ENCODE measurements around the gene APEX1.
"Not testable (repeated sequence)": the region's sequence is repeated elsewhere in the genome, so short reads cannot be mapped to it uniquely, and the experiment has no call there.

The APEX1 gene

DNA sequence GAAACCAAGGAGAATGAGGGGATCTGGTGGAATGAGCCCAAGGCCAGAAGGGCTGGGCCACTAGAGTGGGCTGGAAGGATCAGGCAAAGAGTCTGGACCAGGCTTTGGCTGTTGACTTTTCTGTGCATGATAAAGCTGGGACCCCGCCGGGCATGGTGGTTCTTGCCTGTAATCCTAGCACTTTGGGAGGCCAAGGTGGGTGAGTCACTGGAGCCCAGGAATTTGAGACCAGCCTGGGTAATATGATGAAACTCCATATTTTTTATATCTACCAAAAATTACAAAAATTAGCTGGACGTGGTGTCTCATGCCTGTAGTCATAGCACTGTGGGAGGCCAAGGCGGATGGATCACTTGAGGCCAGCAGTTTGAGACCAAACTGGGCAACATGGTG is 18.7 kb upstream of the APEX1 start:
- no peak for DNase-seq

DNA sequence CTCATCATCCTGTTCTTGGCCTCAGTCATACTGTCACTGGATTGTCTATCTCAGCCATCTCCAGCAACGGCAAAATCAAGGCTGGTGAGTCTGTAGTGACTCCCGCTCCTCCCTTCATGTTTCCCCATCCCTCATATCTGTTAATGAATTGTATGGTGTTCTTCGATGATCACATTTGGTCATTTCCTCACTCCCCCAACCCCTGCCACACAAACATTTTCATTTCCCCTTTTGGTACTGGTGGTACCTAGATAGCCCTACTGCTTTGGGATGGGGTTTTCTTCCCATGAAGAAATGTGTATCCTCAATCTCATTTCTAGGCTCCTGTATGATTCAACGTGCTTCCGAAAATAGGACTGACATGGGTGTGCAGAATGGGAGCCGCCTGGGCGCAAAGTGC is 16.4 kb upstream of the APEX1 start:
- DNase-seq, result no peak

DNA sequence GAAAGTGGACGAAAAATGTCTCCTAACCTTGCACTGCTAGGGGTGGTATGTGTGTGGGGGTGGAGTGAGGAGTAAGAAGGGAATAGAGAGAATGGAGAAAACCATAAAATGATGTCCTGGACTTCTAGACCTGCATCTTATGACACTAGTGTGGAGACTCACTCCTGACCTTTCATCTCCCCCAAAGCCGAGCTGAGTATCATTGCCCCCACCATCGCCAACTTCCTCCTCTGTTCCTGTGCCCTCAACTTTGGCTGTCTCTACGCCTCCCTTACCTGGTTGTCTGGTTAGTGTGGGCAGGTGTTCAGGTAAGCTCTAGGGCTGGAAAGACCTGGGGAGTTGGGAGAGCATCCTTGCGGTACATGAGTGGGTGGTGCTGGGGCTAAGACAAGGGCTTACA is 14.6 kb upstream of the APEX1 start:
- no peak for DNase-seq

DNA sequence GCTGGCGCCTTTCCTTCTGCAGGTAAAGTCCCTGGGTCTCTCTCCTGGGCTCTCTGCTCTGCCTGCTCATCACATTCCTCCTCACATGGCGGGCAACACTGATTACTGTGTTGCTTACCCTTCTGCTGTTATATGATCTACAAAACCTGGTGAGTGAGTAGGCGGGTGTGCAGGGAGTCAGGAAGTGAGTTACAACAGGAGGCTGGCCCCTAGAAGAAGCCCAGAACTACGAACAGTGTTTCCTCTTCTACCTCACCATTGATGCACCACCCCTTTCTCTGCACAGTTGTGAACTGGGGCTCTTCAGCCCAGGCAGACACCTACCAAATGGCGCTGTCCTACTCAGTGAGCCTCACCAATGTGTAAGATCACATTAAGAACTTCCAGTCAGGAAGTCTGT is 14.1 kb upstream of the APEX1 start:
- no peak for DNase-seq

DNA sequence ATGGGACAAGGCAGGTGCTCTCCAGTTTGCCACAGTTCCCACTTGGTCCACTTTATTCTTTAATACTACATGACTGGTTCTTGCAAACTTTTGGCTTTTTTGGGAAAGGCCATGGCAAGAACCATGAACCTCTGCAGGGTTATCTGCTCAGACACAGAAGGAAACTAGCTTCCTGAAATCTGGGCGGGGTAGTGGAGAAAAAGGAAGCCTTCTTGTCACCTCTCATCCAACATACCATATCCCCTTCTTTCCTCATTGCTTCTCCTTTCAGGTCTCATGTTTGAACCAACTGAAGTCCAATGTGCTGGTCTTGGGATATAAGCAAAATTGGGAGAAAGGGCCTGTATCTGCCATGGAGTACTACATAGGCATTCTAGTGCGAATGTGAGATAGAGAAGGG is 13.6 kb upstream of the APEX1 start:
- DNase-seq, result no peak

DNA sequence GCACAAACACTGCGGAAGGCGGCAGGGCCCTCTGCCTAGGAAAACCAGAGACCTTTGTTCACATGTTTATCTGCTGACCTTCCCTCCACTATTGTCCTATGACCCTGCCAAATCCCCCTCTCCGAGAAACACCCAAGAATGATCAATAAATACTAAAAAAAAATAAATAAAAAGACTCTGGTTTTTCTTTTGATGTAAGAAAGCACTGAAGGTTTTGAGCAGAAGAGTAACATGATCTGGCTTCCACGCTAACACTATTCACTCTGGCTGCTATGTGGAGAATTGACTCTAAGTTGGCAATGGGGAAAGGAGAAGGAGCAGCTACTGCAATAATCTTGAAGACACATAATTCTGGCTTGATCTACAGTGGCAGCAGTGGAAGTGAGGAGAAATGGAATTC is 11.4 kb upstream of the APEX1 start:
- DNase-seq, result not testable (repeated sequence)

DNA sequence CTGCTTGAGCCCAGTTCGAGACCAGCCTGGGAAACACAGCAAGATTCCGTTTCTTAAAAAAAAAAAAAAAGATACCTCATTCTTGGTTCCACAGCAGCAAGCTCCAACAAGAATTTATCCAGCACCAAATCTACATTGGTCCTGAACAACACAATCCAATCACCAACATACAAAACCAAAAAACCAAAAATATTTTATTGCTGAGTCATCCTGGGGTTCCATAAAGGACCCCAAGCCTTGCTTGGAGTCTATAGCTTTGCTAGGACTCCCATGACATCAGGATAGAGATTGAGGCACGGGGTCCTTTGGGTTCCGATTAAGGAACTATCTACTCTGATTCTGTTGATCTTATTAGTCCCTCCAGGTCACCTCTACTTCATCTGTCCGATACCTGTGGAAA is 8.1 kb upstream of the APEX1 start:
- DNase-seq, result no peak

DNA sequence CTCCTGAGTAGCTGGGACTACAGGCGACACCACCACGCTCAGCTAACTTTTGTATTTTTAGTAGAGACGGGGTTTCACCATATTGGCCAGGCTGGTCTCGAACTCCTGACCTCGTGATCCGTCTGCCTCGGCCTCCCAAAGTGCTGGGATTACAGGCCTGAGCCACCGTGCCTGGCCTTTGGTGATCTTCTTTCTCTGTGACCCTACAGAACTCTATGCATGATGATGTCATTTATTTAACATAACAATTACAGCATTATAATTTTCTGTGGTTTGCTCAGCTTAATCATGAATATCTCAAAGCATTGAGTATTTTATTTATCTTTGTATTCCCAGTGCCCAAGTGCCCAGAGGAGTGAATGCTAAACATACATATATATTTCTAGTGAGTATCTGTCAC is 2.2 kb upstream of the APEX1 start:
- not testable (repeated sequence) for DNase-seq

DNA sequence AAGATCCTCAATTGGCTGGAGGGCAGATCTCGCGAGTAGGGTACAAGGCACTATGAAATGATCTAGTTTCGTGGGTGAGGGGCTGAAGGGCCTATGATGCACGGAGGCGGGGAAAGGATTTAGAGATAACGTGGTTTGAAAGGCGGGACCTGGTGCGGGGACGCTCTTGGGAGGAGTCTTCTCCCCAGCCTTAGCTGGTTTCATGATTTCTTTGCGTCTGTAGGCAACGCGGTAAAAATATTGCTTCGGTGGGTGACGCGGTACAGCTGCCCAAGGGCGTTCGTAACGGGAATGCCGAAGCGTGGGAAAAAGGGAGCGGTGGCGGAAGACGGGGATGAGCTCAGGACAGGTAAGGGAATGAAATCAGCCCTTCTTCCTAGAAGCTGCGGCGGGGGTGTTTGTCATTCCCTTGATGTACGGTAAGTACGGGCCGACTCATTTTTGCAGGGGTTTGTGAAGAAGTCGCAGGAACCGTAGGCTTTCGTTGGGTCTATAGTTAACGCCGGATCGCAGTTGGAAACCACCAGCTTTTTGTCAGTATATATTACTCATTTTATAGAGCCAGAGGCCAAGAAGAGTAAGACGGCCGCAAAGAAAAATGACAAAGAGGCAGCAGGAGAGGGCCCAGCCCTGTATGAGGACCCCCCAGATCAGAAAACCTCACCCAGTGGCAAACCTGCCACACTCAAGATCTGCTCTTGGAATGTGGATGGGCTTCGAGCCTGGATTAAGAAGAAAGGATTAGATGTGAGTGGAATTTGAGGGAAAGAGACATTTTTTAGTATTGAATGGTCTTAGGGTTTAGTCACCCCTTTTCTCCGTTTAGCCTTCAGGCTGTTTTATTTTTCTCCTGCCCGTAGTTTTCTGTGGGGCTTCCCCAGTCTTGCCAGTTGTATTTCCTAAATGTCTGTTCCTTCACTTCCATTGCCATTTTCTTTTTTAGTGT is 602 bp downstream of the APEX1 start:
- peak; percentile 56 for DNase-seq

DNA sequence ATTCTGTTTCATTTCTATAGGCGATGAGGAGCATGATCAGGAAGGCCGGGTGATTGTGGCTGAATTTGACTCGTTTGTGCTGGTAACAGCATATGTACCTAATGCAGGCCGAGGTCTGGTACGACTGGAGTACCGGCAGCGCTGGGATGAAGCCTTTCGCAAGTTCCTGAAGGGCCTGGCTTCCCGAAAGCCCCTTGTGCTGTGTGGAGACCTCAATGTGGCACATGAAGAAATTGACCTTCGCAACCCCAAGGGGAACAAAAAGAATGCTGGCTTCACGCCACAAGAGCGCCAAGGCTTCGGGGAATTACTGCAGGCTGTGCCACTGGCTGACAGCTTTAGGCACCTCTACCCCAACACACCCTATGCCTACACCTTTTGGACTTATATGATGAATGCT is 1.9 kb downstream of the APEX1 start:
- no peak for DNase-seq

DNA sequence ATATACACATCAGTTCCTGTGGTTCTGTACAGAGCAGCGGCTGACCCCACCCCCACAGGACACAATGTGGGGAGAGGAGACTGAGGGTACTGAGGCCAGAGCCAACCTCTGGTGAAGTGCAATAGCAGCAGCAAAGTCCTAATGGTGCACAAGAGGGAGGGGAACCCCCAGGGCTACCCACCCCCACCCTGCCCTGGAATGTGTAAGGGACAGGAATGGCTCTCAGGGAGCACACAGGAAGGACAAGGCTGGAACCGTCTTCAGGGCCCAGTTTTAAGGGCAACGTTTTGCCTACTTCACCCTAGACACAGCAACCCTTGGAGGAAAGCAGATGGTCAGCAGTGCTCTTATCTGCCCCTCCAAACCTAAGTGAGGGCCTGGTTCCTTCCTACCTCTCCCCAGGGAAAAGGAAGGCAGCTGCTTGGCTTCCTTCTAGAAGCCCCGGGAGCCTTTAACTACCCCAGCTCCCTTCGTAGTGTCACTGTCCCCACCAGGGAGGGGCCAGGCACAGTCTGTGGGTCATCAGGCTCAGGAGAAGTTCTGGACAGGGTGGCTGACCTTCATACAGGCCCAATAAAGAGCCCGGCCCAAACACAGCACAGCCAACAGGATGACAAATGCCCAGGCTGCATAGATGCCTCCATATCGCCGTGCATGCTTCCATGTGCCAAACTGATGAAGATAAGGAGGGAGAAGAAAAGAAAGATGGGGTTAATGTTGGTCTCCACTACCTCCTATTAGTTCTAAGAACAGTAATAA is 3.2 kb downstream of the APEX1 start:
- DNase-seq, result no peak

DNA sequence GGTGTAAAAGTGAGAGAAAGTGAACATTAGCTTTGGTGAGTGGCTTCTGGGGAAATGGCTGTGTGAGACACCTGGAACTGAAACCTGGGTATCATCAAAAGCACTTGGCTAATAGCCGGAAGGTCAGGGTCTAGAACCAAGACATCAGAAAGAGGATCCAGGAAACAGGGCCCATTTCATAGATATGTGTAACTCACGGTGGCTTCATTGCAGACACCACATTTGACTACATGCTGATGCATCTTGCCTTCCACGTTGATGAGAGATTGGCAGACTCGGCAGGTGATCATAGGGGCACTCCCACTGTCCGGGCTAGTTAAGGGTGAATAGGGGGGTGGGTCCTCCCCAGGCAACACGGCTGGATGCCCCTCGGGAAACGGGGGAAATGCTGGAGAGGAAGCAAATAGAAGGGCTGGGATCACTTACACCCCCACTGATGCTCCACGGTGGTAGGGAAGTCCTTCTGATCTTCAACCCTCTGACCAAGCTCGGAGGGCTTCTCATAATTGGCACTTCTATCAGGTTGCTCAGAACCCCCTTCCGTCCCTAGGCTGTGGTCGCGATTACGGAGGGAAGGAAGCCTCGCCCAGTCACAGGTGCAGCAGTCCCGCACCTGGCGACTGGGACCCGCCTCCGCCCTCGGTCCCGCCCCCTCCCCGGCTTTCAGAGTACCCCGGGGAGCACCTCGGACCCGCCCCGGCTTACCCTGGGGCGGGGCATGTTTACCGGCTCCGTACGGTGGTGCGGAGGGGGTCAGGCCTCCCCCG is 5.6 kb downstream of the APEX1 start:
- DNase-seq, result no peak

DNA sequence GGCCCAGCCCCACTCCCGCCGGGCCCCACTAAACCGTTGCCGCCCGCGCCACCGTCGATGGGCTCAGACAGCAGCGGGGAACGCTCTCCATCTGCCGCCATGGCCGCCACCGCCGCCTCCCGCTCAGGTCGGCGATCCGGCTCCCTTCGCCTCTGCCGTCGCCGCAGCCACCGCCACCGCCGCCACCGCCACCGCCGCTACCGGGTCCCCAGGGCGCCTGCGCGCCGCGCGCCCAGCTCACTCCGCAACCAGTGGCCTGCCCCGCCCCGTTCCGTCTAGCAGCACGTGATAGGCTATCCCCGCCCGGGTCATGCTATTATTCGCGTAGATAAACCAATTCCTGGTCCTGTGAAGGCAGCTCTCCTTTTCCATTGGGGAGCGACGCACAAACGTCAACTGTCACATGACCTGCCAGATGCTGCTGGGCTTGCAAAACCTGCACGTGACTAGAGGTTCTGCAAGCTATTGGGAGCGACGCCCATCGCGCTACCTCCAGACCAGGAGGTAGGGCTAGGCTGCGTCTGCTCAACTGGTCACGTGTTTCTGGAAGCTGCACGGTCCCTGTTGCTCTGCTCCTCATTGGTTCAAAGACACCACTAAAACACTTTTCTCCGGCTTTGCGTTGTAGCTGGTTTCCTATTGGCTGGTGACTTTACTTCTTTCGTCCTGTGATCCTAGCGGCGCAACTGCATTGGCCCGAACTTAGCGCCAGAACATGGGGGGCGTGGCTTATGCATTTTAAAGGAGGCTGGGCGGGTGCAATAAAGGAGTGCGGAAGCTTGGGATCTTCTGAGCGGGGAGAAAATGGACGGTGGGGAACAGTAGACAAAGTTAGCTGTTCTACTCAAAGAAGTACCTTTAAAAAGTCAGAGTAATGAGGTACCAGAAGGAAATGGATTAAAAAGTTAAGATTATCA is 6.5 kb downstream of the APEX1 start, which contains the start of gene PIP4P1:
Gene PIP4P1, minus strand, starts transcription at position 210 of the 917 bp plus-strand sequence. Its CDS starts 109 bp downstream, at position 101.
- DNase-seq, result peak; percentile 96

DNA sequence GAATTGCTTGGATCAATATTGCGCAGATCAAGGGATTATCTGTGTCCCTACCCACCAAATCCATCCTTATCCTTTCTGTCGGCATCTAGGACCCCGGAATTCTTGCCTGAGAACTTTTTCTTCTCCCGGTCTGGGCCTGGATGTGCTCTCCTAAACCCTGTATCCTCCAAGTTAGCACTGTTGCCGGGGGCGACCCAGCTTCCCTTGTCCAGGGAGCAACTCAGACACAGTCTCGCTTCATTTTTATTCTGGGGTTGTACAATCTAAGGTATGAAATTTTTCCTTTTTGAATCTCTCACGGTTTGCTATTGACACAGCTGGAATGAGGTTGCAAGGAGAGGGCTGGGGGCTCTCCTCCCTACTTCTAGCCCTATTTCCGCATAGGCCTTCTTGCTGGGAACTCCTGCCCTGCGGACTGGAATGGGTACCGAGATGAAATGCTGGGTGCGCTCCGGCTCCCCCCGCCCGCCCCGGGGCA is 13.8 kb downstream of the APEX1 start:
- no peak for DNase-seq

DNA sequence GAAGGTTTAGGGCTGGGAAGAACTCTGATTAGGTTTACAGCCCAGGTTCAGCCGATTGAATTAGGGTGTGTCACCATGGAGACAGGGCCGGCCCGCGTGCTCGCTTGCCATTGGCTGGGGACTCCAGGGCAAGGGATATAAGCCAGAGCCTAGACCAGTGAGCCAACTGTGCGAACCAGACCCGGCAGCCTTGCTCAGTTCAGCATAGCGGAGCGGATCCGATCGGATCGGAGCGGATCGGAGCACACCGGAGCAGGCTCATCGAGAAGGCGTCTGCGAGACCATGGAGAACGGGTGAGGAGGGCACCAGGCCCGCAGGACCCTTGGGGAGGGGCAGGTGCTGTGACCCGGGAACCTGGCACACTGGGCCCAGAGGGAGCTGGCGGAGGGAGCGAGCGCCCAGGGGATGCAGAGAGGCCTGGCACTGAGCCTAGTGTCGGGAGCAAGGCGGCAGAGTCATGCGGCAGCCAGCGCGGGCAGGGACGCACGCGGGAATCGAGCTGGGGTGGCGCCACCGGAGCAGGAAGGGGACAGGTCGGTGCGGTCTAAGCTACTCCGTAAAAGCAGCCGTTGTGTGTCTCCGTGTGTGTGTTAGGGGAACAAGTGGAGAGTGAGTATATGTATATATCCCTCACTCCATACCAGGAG is 14.3 kb downstream of the APEX1 start, which contains the start of gene PNP:
Gene PNP, plus strand, starts transcription at position 165 of the 648 bp plus-strand sequence. Its CDS starts 119 bp downstream, at position 284.
- DNase-seq, result peak; percentile 82

DNA sequence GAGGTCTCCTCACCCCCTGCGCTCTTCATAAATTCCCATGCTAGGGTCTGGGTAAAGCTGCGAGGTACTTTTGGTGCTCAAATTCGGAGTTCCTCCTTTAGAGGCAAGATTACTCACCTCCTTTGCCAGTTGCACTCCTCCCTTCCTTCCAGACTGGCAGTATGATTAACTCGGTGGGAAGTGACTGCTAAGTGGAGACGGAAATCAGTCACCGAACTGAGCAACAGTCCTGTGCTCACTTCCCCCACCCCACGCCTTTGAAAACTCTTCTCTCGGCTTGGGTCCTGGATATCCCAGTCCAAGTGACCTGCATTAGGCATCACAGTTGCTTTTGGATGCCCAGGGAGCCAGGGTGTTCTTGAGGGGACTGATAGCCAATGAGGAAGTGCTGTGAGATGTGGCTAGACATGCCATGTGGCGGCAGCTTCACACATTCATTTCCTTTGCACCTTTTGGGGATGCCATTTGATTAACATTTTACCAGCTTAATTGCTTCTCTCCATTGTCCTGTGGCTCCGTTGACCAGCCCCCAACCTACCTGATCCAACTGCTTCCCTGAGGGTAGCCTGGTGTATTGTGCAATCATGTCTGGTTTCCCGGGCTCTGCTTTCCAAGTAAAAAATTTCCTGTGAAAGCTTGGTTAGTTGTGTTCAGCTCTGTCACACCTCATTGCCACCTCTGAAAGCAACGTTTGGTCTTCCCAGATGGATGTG is 15.0 kb downstream of the APEX1 start:
- DNase-seq, result no peak

DNA sequence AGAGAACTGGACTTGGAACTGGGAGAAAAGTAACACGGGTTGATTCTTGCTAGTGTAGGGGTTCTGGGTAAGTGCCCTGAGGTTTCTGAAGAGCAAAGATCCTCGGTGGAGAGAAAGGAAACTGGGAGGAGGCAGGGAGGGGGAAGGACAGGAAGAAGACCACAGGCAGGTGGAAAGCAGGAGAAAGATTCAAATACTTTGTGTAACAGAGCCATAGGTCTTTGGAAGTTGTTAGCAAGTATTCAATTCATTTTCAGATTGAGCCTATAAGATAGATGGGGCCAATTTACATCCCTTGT is 15.5 kb downstream of the APEX1 start:
- DNase-seq, result no peak

DNA sequence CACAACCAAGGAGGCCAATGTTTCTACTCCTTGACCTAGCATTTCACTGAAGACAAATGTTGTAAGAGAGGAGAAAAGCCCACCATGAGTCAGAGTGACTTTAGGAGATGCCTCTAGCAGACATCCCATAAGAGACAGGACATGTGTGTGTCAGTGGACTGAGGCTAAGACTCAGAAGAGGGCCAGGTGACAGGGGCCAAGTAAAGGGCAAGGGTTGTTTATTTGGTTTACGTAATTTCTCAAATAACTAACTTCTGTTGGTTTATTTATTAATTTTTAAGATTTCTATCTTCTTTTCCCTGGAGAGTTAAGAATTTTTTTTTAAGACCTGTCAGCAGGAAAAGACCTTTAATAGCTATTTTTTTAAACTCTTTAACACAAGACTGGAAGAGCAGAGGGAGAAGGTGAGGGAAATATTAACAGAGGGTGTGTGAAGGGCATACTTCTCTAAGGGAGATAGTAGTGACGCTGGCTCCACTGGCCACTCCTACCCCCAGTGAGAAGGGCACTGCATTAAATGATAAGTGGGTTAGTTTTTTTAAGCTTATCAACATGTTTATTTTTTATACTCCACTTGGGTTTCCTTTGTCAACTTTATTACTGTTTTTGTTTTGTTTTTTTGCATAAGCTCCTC is 17.6 kb downstream of the APEX1 start:
- DNase-seq, result no peak

DNA sequence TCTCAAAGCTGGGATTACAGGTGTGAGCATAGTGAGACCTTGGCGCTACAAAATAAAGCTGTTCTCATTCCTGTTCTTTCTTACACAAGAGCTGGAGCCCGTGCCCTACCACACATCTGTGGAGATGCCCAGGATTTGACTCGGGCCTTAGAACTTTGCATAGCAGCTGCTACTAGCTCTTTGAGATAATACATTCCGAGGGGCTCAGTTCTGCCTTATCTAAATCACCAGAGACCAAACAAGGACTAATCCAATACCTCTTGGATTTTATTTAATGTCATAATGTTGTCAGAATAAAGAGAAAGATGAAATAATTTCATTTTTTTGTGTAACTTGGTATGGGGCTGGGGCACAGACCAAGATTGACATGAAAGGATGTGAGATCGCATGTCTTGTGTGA is 21.8 kb downstream of the APEX1 start:
- DNase-seq, result no peak

DNA sequence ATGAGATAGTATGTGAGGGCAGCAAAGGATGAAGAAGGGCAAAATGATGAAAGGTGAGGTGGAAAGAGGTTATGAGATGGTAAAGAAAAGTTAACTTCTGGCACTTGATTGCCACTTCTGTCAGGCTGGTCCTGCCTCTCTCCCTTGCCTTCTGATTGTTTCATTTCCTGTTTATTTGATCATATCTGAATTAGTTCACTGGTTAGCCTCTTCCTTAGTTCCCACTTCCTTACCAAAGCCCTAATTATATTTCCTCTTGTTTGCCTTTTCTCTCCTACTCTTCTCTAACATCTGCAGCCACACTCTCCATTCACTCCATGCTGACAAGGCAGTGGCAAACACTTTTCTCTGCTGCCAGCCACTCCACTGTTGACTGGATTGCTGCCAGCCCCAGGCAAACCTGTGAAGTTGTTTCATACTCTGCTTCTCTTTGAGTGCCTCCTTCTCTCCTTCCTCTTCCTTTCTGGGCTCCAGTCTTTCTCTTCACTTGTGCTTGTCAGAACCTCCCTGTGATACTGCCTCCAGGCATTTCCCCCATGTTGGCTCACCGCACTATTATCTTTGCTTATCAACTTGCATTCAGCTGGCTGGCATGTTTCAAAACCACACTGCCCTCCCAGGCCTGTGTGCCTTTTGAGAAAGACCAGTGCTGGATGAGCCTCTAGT is 22.3 kb downstream of the APEX1 start:
- DNase-seq, result no peak
